ENCODE measurements around the gene FZR1.
A peak's percentile ranks its signal among the peaks of the same experiment; 100 is the strongest.

Gene FZR1

GRCh38 chr19:3586127-3586626 is 80.1 kb downstream of the FZR1 start:
- DNase-seq (ENCODE audit: low read depth, low spot score): no peak
- peak overlapping the region; percentile 36 for H3K4me3 ChIP-seq (ENCODE audit: low read depth, low read length)
- in situ Hi-C loops (cut with HindIII; ENCODE audit: low sequenced_read_pairs): no loop called here
- TF ChIP-seq, protein P1, sequence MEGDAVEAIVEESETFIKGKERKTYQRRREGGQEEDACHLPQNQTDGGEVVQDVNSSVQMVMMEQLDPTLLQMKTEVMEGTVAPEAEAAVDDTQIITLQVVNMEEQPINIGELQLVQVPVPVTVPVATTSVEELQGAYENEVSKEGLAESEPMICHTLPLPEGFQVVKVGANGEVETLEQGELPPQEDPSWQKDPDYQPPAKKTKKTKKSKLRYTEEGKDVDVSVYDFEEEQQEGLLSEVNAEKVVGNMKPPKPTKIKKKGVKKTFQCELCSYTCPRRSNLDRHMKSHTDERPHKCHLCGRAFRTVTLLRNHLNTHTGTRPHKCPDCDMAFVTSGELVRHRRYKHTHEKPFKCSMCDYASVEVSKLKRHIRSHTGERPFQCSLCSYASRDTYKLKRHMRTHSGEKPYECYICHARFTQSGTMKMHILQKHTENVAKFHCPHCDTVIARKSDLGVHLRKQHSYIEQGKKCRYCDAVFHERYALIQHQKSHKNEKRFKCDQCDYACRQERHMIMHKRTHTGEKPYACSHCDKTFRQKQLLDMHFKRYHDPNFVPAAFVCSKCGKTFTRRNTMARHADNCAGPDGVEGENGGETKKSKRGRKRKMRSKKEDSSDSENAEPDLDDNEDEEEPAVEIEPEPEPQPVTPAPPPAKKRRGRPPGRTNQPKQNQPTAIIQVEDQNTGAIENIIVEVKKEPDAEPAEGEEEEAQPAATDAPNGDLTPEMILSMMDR (IDR thresholded peaks at IDR 0.05; ENCODE audit: low read depth, low read length): peak; percentile 57

- DNase-seq (ENCODE audit: low read depth, low spot score): no peak
- in situ Hi-C loops (cut with HindIII; ENCODE audit: low sequenced_read_pairs): no loop called here
- TF ChIP-seq, protein P1 (IDR thresholded peaks at IDR 0.05; ENCODE audit: low read depth, low read length): no peak
- H3K4me3 ChIP-seq (ENCODE audit: low read depth, low read length): no peak overlapping the region
Measured at GRCh38 chr19:3586707-3587346, 80.7 kb downstream of the FZR1 start.
